HG03571 (cell line): ENCODE results near the gene ITSN2.
A peak's percentile ranks its signal among the peaks of the same experiment; 100 is the strongest.

Experiments
- ATAC-seq: cut with Tn5 transposase; IDR thresholded peaks from one replicate; pipeline ENCODE4 v1.9.1; 2021; ENCODE audit not compliant: unreplicated experiment

ITSN2 gene

GRCh38 chr2:24190503-24190902 lies 169.8 kb downstream of the ITSN2 start:
- ATAC-seq = no peak

- ATAC-seq = no peak
Measured at GRCh38 chr2:24189551-24189950, 170.8 kb downstream of the ITSN2 start.

GRCh38 chr2:24183366-24184069 lies 176.8 kb downstream of the ITSN2 start:
- ATAC-seq = no peak

- no peak for ATAC-seq
Measured at GRCh38 chr2:24182507-24182906, 177.8 kb downstream of the ITSN2 start.

GRCh38 chr2:24181849-24182248 lies 178.5 kb downstream of the ITSN2 start:
- ATAC-seq = no peak

GRCh38 chr2:24179683-24180082 lies 180.7 kb downstream of the ITSN2 start:
- no peak for ATAC-seq

GRCh38 chr2:24176326-24176725 lies 184.0 kb downstream of the ITSN2 start:
- ATAC-seq = no peak

- no peak for ATAC-seq
Measured at GRCh38 chr2:24175631-24176187, 184.6 kb downstream of the ITSN2 start.

- ATAC-seq = no peak
Measured at GRCh38 chr2:24174851-24175277, 185.5 kb downstream of the ITSN2 start, which contains the start of gene FAM228A. Gene FAM228A (plus strand): TSS chr2:24175053. CDS start chr2:24175481, 428 bp downstream.

- no peak for ATAC-seq
Measured at GRCh38 chr2:24169023-24169422, 191.3 kb downstream of the ITSN2 start.

GRCh38 chr2:24164416-24164973 lies 195.8 kb downstream of the ITSN2 start:
- peak; percentile 44 for ATAC-seq

- ATAC-seq = no peak
Measured at GRCh38 chr2:24163601-24164000, 196.7 kb downstream of the ITSN2 start.

- no peak for ATAC-seq
Measured at GRCh38 chr2:24163186-24163585, 197.2 kb downstream of the ITSN2 start.

GRCh38 chr2:24162494-24162893 lies 197.8 kb downstream of the ITSN2 start:
- ATAC-seq = no peak

GRCh38 chr2:24160761-24161160 lies 199.6 kb downstream of the ITSN2 start:
- ATAC-seq = no peak

GRCh38 chr2:24159708-24160107 lies 200.6 kb downstream of the ITSN2 start:
- ATAC-seq = no peak

GRCh38 chr2:24158131-24158530 lies 202.2 kb downstream of the ITSN2 start:
- no peak for ATAC-seq

GRCh38 chr2:24153478-24153877 lies 206.9 kb downstream of the ITSN2 start:
- ATAC-seq = no peak
